Thyroid gland (tissue), 4 donors: ENCODE measurements around the gene GYPC. TPM values are rescaled to one million over a fixed set of nuclear protein-coding genes. Genes with fewer than 3 reads are reported as not detected.
A peak's percentile ranks its signal among the peaks of the same experiment; 100 is the strongest.

Source experiments
- DNase-seq, 2 donors: peaks; one replicate each; pipeline ENCODE4 v3.0.0-alpha.2; 2019
- H3K27ac ChIP-seq, 3 donors: fragments of 200-600 bp; sonication (generic); 1 replicate in 2 of 3; 2 replicates in 1 of 3; pipeline ENCODE4 v1.5.1; 2016 to 2019; ENCODE audit warnings: mild to moderate bottlenecking in 1 of 3, moderate library complexity in 1 of 3
- H3K27me3 ChIP-seq: fragments of 200-600 bp; sonication (generic); one replicate; pipeline ENCODE4 v1.5.1; 2019
- H3K36me3 ChIP-seq, 2 donors: fragments of 200-600 bp; sonication (generic); one replicate each; pipeline ENCODE4 v1.5.1; 2016 to 2019
- H3K4me1 ChIP-seq, 2 donors: fragments of 200-600 bp; sonication (generic); one replicate each; pipeline ENCODE4 v1.5.1; 2017 to 2019
- H3K4me3 ChIP-seq, 3 donors: fragments of 200-600 bp; sonication (generic); replicated peaks in 1 of 3; 1 replicate in 2 of 3; 2 replicates in 1 of 3; pipeline ENCODE4 v1.5.1; 2016; ENCODE audit warnings: mild to moderate bottlenecking in 1 of 3
- H3K9me3 ChIP-seq: fragments of 200-600 bp; sonication (generic); one replicate; pipeline ENCODE4 v1.5.1; 2017
- CTCF ChIP-seq, 6 experiments: fragments of 200-600 bp in 3 of 6; fragments of 450-650 bp in 3 of 6; sonication (generic) in 3 of 6; IDR thresholded peaks; one replicate each; pipeline ENCODE4 v1.5.1; 2016 to 2019; ENCODE audit warnings: antibody characterized with exemption in 6 of 6, mild to moderate bottlenecking in 2 of 6, inconsistent platforms in 1 of 6, moderate library complexity in 1 of 6
- POLR2A ChIP-seq, 2 donors: fragments of 450-650 bp; IDR thresholded peaks; one replicate each; pipeline ENCODE4 v1.6.1; 2017; ENCODE audit warnings: antibody characterized with exemption in 2 of 2, mild to moderate bottlenecking in 2 of 2, moderate library complexity in 1 of 2
- WGBS, 2 donors: methylation state at CpG; one replicate each; pipeline ENCODE4 v1.1.5; 2017; 5-methylcytosine and 5-hydroxymethylcytosine counted together
- intact Hi-C: fragments of 100-400 bp; cut with DNase I; formaldehyde crosslinking; loops from one replicate; pipeline ENCODE4 v1.15.1; 2023
- total RNA-seq, 4 donors: library from RNA; depleted of rRNA; stranded (reverse); fragments of >200 nt; gene quantifications; one replicate each; pipeline ENCODE4 v1.2.3, GENCODE V29; 2016

GYPC gene
- total RNA-seq, 4 donors from 2014 or later = 17.1 to 83.6 (median 42.5) TPM

GRCh38 chr2:126658319-126658904, 2.5 kb downstream of the GYPC start:
- 71 to 75% methylated on average over 2 of the region's 2 CpGs for WGBS, 2 donors
- intact Hi-C loops = no loop called here
- no peak overlapping the region for H3K4me3 ChIP-seq

GRCh38 chr2:126658905-126659561, 3.1 kb downstream of the GYPC start:
- no peak for TF ChIP-seq CTCF (IDR thresholded peaks at IDR 0.05)
- H3K27me3 ChIP-seq = no peaks in the 10 kb centered on the region
- H3K9me3 ChIP-seq = no peaks in the 10 kb centered on the region
- H3K4me3 ChIP-seq = no peak overlapping the region
- peak overlapping the region; percentile 70 to 92 (median 91) for H3K27ac ChIP-seq
- 55 to 61% methylated on average over 10 of the region's 10 CpGs for WGBS, 2 donors
- peaks cover 0 to 24% of the 10 kb centered on the region in 2 donors for H3K4me1 ChIP-seq
- DNase-seq = peak; percentile 39 to 47
- H3K36me3 ChIP-seq = no peaks in the 10 kb centered on the region
- intact Hi-C loops = no loop called here

More at GRCh38 chr2:126658319-126658904, 2.5 kb downstream of the GYPC start:
- TF ChIP-seq CTCF (IDR thresholded peaks at IDR 0.05) = no peak
- TF ChIP-seq POLR2A (IDR thresholded peaks at IDR 0.05) = no peak
- Histone ChIP-seq H3K36me3 (no peaks in the 10 kb centered on the region), H3K4me1 (peaks cover 0 to 24% of the 10 kb centered on the region in 2 donors), H3K9me3 (no peaks in the 10 kb centered on the region), H3K27ac (peak overlapping the region; percentile 70 to 92 (median 91)), H3K27me3 (no peaks in the 10 kb centered on the region)
- no peak for DNase-seq

- DNase-seq = no peak
- no peaks in the 10 kb centered on the region for H3K27me3 ChIP-seq
- WGBS, 2 donors = 91 to 94% methylated on average over 16 to 19 of the region's 23 CpGs
- peaks cover 0 to 22% of the 10 kb centered on the region in 2 donors for H3K4me1 ChIP-seq
- TF ChIP-seq CTCF (IDR thresholded peaks at IDR 0.05) (no peak), POLR2A (IDR thresholded peaks at IDR 0.05) (no peak)
- no peak overlapping the region for H3K4me3 ChIP-seq
- H3K9me3 ChIP-seq = no peaks in the 10 kb centered on the region
- no peaks in the 10 kb centered on the region for H3K36me3 ChIP-seq
- intact Hi-C loops = no loop called here
- H3K27ac ChIP-seq = peak overlapping the region in 2 of 3 donors; percentile 91 to 92
Measured at GRCh38 chr2:126659562-126660467, 3.9 kb downstream of the GYPC start.

- H3K27me3 ChIP-seq = no peaks in the 10 kb centered on the region
- intact Hi-C loops = no loop called here
- no peaks in the 10 kb centered on the region for H3K9me3 ChIP-seq
- H3K4me1 ChIP-seq = peaks cover 0 to 20% of the 10 kb centered on the region in 2 donors
- H3K36me3 ChIP-seq = no peaks in the 10 kb centered on the region
- TF ChIP-seq POLR2A (IDR thresholded peaks at IDR 0.05) (no peak), CTCF (IDR thresholded peaks at IDR 0.05) (no peak)
- H3K27ac ChIP-seq = no peak overlapping the region
- WGBS, 2 donors = 89 to 93% methylated on average over 7 of the region's 7 CpGs
- no peak overlapping the region for H3K4me3 ChIP-seq
- DNase-seq = no peak
Measured at GRCh38 chr2:126660971-126661370, 5.0 kb downstream of the GYPC start.
